Caco-2 (cell line): ENCODE measurements around the gene IL17RA. TPM values are rescaled to one million over a fixed set of nuclear protein-coding genes. Genes with fewer than 3 reads are reported as not detected.

Experiments
- BruUV-seq: library from RNA; stranded (reverse); fragments of 400-500 nt; replicated peaks from 2 replicates; lab custom pipeline; 2021; lab: Mats Ljungman, UMichigan
- CTCF ChIA-PET: fragments of 300-600 bp; sonication (Branson Sonifier 250); formaldehyde crosslinking; loops from one replicate; lab custom pipeline; 2022; ENCODE audit warnings: antibody characterized with exemption; lab: Charles Lee
- POLR2A ChIA-PET: fragments of 300-600 bp; sonication (Branson Sonifier 250); formaldehyde crosslinking; loops from one replicate; lab custom pipeline; 2022; ENCODE audit warnings: antibody characterized with exemption; lab: Charles Lee
- DNase-seq, 2 experiments: peaks; one replicate each; pipeline versions ENCODE4 v3.0.0 to v3.0.0-alpha.2; 2020 to 2022
- H3K27me3 ChIP-seq: replicated peaks from 2 replicates; pipeline ENCODE4 v1.6.0; 2011; ENCODE audit warnings: low read length; ENCODE audit not compliant: control insufficient read depth, insufficient read depth
- H3K36me3 ChIP-seq: 2 replicates; pipeline ENCODE4 v1.5.1; 2011; ENCODE audit warnings: low read length; ENCODE audit not compliant: control insufficient read depth, insufficient read depth
- H3K4me1 ChIP-seq: fragments of 250-450 bp; sonication (Bioruptor Pico); 2 replicates; pipeline ENCODE4 v1.5.1; 2020; ENCODE audit warnings: mild to moderate bottlenecking
- H3K4me3 ChIP-seq: 2 replicates; pipeline ENCODE4 v1.5.1; 2011; ENCODE audit warnings: low read depth, mild to moderate bottlenecking, control low read depth, low read length
- H3K9me3 ChIP-seq: fragments of 250-450 bp; sonication (Bioruptor Pico); 2 replicates; pipeline ENCODE4 v1.5.1; 2020; ENCODE audit warnings: mild to moderate bottlenecking, moderate library complexity
- H3K27ac Mint-ChIP-seq: one replicate; pipeline ENCODE4 v1.8.0; 2022; ENCODE audit warnings: mixed read lengths; ENCODE audit not compliant: unreplicated experiment
- H3K27me3 Mint-ChIP-seq: one replicate; pipeline ENCODE4 v1.8.0; 2022; ENCODE audit warnings: mixed read lengths; ENCODE audit not compliant: insufficient read depth, unreplicated experiment
- H3K36me3 Mint-ChIP-seq: one replicate; pipeline ENCODE4 v1.8.0; 2022; ENCODE audit warnings: mild to moderate bottlenecking, mixed read lengths; ENCODE audit not compliant: insufficient read depth, unreplicated experiment
- H3K4me1 Mint-ChIP-seq: one replicate; pipeline ENCODE4 v1.8.0; 2022; ENCODE audit warnings: low read depth, mixed read lengths; ENCODE audit not compliant: unreplicated experiment
- H3K4me3 Mint-ChIP-seq: one replicate; pipeline ENCODE4 v1.8.0; 2022; ENCODE audit warnings: mild to moderate bottlenecking, moderate library complexity, mixed read lengths; ENCODE audit not compliant: unreplicated experiment
- H3K9me3 Mint-ChIP-seq: one replicate; pipeline ENCODE4 v1.8.0; 2022; ENCODE audit warnings: mixed read lengths; ENCODE audit not compliant: unreplicated experiment
- intact Hi-C: fragments of 100-400 bp; cut with micrococcal nuclease; formaldehyde crosslinking; loops from one replicate; pipeline ENCODE4 v1.10.0; 2022; ENCODE audit not compliant: unreplicated experiment
- total RNA-seq: library from RNA; stranded (reverse); gene quantifications from 2 replicates; pipeline ENCODE4 v1.2.3, GENCODE V29; 2022
- TF ChIP-seq, protein P1 (sequence below), 2 experiments: fragments of 200-600 bp in 1 of 2; IDR thresholded peaks; 1 replicate in 1 of 2; 2 replicates in 1 of 2; pipeline versions ENCODE4 v1.5.1 to v1.8.0; 2011 to 2022; ENCODE audit warnings: antibody characterized with exemption in 1 of 2, control low read depth in 1 of 2, inconsistent platforms in 1 of 2, low read depth in 1 of 2, low read length in 1 of 2, mild to moderate bottlenecking in 1 of 2, moderate library complexity in 1 of 2; ENCODE audit not compliant: insufficient read depth in 1 of 2, severe bottlenecking in 1 of 2, unreplicated experiment in 1 of 2

IL17RA gene
- total RNA-seq, 1 experiment from 2014 or later, result 14.5 TPM

GRCh38 chr22:17091851-17092250, 7.1 kb downstream of the IL17RA start:
- H3K9me3 Mint-ChIP-seq, result no peaks in the 10 kb centered on the region
- no TSS peak for BruUV-seq
- H3K27me3 Mint-ChIP-seq, result no peaks in the 10 kb centered on the region
- H3K36me3 ChIP-seq, result no peaks in the 10 kb centered on the region
- H3K4me3 ChIP-seq, result no peak overlapping the region
- H3K4me3 Mint-ChIP-seq, result no peak overlapping the region
- H3K4me1 Mint-ChIP-seq, result no peaks in the 10 kb centered on the region
- intact Hi-C loops, result no loop called here
- ChIA-PET CTCF (no interaction called here), POLR2A (no interaction called here)
- no peaks in the 10 kb centered on the region for H3K36me3 Mint-ChIP-seq
- no peaks in the 10 kb centered on the region for H3K4me1 ChIP-seq
- no peak for DNase-seq
- no peak overlapping the region for H3K27ac Mint-ChIP-seq
- no peaks in the 10 kb centered on the region for H3K27me3 ChIP-seq
- TF ChIP-seq, protein P1, sequence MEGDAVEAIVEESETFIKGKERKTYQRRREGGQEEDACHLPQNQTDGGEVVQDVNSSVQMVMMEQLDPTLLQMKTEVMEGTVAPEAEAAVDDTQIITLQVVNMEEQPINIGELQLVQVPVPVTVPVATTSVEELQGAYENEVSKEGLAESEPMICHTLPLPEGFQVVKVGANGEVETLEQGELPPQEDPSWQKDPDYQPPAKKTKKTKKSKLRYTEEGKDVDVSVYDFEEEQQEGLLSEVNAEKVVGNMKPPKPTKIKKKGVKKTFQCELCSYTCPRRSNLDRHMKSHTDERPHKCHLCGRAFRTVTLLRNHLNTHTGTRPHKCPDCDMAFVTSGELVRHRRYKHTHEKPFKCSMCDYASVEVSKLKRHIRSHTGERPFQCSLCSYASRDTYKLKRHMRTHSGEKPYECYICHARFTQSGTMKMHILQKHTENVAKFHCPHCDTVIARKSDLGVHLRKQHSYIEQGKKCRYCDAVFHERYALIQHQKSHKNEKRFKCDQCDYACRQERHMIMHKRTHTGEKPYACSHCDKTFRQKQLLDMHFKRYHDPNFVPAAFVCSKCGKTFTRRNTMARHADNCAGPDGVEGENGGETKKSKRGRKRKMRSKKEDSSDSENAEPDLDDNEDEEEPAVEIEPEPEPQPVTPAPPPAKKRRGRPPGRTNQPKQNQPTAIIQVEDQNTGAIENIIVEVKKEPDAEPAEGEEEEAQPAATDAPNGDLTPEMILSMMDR (IDR thresholded peaks at IDR 0.05; ENCODE audit: insufficient read depth in 1 of 2, low read depth in 1 of 2, low read length in 1 of 2, severe bottlenecking in 1 of 2, unreplicated experiment in 1 of 2), result no peak
- H3K9me3 ChIP-seq, result no peaks in the 10 kb centered on the region

DNA sequence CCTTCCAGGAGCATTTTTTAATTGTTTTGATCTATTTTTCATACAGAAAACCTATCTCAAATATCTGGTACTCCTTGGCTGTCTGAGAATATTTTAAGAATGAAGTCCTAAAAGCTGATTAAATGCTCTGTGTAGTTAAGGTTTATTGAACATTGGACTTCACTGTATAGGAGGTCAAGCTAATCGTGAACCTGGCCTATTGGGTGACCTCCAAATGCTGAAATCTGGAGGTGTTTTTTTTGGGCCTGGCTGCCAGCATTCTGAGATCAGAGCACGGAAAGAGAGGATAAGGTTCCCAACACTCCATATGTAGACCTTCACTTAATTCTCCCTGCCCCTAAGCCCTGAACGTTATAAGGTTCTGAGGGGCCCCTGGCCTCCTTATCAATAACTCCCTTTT, 8.3 kb downstream of the IL17RA start:
- Mint-ChIP-seq H3K9me3 (no peaks in the 10 kb centered on the region), H3K36me3 (peaks cover under 1% of the 10 kb centered on the region), H3K27me3 (no peaks in the 10 kb centered on the region), H3K4me1 (no peaks in the 10 kb centered on the region), H3K4me3 (no peak overlapping the region), H3K27ac (no peak overlapping the region)
- H3K4me3 ChIP-seq, result no peak overlapping the region
- intact Hi-C loops, result no loop called here
- no TSS peak for BruUV-seq
- H3K36me3 ChIP-seq, result no peaks in the 10 kb centered on the region
- DNase-seq, result no peak
- ChIA-PET CTCF (no interaction called here), POLR2A (no interaction called here)
- no peaks in the 10 kb centered on the region for H3K9me3 ChIP-seq
- H3K27me3 ChIP-seq, result no peaks in the 10 kb centered on the region
- TF ChIP-seq, protein P1 (IDR thresholded peaks at IDR 0.05; ENCODE audit: insufficient read depth in 1 of 2, low read depth in 1 of 2, low read length in 1 of 2, severe bottlenecking in 1 of 2, unreplicated experiment in 1 of 2), result no peak
- H3K4me1 ChIP-seq, result no peaks in the 10 kb centered on the region

- Histone ChIP-seq H3K36me3 (no peaks in the 10 kb centered on the region), H3K9me3 (no peaks in the 10 kb centered on the region), H3K27me3 (no peaks in the 10 kb centered on the region), H3K4me1 (no peaks in the 10 kb centered on the region), H3K4me3 (no peak overlapping the region)
- peak in 1 of 2 experiments; percentile 39 for DNase-seq
- Mint-ChIP-seq H3K27ac (no peak overlapping the region), H3K27me3 (no peaks in the 10 kb centered on the region), H3K4me3 (no peak overlapping the region), H3K4me1 (no peaks in the 10 kb centered on the region), H3K36me3 (peaks cover 10% of the 10 kb centered on the region), H3K9me3 (no peaks in the 10 kb centered on the region)
- TF ChIP-seq, protein P1 (IDR thresholded peaks at IDR 0.05; ENCODE audit: insufficient read depth in 1 of 2, low read depth in 1 of 2, low read length in 1 of 2, severe bottlenecking in 1 of 2, unreplicated experiment in 1 of 2), result peak; percentile 37 to 51
- CTCF ChIA-PET, result interaction anchor here (0.6 to 1.0 kb wide), 4 partner anchors 28 to 406 kb away, joined by 3 to 9 read pairs (median 4); no protein-coding TSS in a partner anchor
- no TSS peak for BruUV-seq
- intact Hi-C loops, result no loop called here
- POLR2A ChIA-PET, result no interaction called here
Measured at GRCh38 chr22:17095538-17095937, 10.7 kb downstream of the IL17RA start.
